ENCODE results near the gene CPN1. TPM values are rescaled to one million over a fixed set of nuclear protein-coding genes. Genes with fewer than 3 reads are reported as not detected.
"Not testable (repeated sequence)": the region's sequence is repeated elsewhere in the genome, so short reads cannot be mapped to it uniquely, and the experiment has no call there.

The CPN1 gene
- total RNA-seq: not detected

DNA sequence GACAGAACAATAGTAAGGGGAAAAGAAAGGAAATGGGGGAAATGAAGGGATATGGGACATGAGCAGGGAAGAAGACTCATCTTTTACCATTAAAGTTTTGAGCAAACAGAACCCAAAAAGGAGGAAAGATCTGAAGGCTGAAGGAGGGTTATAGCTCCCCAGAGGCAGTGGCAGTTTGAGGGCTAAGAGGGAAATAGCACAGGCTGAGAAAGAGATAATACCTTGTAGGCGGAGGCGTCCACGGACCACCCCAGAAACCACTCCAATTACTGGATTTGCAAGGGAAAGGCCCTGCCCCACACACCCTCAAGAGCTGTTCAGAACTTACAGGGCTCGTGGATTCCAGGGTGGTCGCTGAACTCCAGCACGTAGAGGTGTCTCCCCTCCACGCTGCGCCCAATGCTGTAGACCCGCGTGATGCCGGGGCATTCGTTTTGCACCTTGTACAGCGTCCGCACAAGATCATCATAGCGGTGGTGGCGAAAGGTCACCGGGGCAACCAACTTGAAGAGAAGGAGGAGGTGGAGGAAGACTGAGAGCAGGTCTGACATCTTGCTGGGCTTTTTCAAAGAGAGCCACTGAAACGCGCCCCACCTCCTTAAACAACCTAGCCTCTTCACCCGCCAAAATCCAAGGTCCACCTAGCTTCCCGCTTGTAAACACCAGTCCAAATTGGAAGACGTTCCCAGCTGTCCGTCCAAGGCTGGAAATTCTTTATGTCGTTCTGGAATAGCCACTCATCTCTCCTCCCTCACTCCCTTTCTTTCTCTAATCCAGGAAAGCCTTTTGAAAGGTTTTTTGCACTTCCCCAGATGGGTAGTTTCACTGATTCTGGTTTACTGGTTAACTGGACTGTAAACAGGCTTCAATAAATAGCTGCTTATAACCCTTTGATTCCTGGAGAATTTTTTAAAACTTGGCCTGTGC lies at the start of gene CPN1:
Gene CPN1 (minus strand): TSS at position 795 of the 927 bp plus-strand sequence. CDS start 244 bp downstream, at position 551.
- WGBS: 86% methylated on average over 24 of the region's 24 CpGs
- TF ChIP-seq EP300 (IDR thresholded peaks at IDR 0.05): no peak
- no peak for TF ChIP-seq POLR2AphosphoS5 (IDR thresholded peaks at IDR 0.05)
- TF ChIP-seq, protein P1, sequence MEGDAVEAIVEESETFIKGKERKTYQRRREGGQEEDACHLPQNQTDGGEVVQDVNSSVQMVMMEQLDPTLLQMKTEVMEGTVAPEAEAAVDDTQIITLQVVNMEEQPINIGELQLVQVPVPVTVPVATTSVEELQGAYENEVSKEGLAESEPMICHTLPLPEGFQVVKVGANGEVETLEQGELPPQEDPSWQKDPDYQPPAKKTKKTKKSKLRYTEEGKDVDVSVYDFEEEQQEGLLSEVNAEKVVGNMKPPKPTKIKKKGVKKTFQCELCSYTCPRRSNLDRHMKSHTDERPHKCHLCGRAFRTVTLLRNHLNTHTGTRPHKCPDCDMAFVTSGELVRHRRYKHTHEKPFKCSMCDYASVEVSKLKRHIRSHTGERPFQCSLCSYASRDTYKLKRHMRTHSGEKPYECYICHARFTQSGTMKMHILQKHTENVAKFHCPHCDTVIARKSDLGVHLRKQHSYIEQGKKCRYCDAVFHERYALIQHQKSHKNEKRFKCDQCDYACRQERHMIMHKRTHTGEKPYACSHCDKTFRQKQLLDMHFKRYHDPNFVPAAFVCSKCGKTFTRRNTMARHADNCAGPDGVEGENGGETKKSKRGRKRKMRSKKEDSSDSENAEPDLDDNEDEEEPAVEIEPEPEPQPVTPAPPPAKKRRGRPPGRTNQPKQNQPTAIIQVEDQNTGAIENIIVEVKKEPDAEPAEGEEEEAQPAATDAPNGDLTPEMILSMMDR (IDR thresholded peaks at IDR 0.05): no peak
- no peak for TF ChIP-seq POLR2A (IDR thresholded peaks at IDR 0.05)
- DNase-seq (ENCODE audit: low spot score in 2 of 2): no peak
- H3K4me1 ChIP-seq: no peaks in the 10 kb centered on the region
- H3K27ac ChIP-seq: no peak within 1 kb of the TSS
- H3K36me3 ChIP-seq: no peaks in the 10 kb centered on the region
- H3K9me3 ChIP-seq: no peaks in the 10 kb centered on the region
- no peak within 1 kb of the TSS for H3K4me3 ChIP-seq
- peaks cover 11% of the 10 kb centered on the region for H3K27me3 ChIP-seq

DNA sequence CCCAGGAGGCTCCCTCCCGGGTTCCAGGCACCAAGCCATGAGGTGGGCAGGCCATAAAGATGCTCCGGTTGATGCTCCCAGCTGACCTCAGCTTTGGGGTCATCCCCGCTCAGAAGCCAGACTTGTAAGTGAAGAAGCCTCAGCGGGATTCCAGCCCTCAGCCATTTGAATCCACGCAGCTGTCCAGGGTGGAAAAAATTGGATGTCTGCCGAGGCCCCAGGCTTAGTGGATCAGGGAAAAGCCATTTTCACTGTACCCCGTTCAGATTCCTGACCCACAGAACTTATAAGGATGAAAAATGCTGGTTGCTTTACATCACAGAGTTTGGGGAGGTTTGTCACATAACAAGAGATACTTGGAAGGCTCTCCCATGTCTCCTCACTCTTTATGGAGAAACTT lies 49.2 kb upstream of the CPN1 start:
- no peak overlapping the region for H3K4me3 ChIP-seq
- no peak overlapping the region for H3K27ac ChIP-seq
- no peaks in the 10 kb centered on the region for H3K9me3 ChIP-seq
- H3K4me1 ChIP-seq: no peaks in the 10 kb centered on the region
- TF ChIP-seq POLR2AphosphoS5 (IDR thresholded peaks at IDR 0.05) (no peak), EP300 (IDR thresholded peaks at IDR 0.05) (no peak), POLR2A (IDR thresholded peaks at IDR 0.05) (no peak)
- TF ChIP-seq, protein P1 (IDR thresholded peaks at IDR 0.05): no peak
- H3K27me3 ChIP-seq: no peaks in the 10 kb centered on the region
- DNase-seq (ENCODE audit: low spot score in 2 of 2): no peak
- 48% methylated on average over 6 of the region's 7 CpGs for WGBS
- H3K36me3 ChIP-seq: no peaks in the 10 kb centered on the region

DNA sequence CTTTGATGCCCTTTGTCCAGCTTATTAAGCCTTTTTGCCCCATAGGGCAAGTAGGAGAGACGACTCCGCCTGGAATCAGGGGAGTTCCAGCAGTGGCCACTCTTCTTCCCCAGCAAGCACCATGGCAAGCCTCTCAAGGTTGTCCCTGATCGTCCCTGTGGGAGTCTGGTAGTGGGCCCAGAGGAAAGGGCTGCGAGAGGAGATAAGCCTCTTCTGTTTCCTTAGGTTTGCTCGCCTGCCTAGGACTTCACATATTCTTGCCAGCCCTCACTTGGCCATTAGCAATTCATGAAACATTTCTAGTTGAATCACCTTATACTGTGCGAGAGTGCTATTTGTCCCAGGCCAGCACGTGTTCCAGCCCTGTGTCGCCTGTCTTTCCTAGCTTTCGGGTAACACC lies 47.8 kb upstream of the CPN1 start:
- Histone ChIP-seq H3K27me3 (no peaks in the 10 kb centered on the region), H3K9me3 (no peaks in the 10 kb centered on the region), H3K4me3 (no peak overlapping the region), H3K27ac (no peak overlapping the region), H3K4me1 (no peaks in the 10 kb centered on the region), H3K36me3 (no peaks in the 10 kb centered on the region)
- WGBS: 78% methylated on average over 9 of the region's 9 CpGs
- DNase-seq (ENCODE audit: low spot score in 2 of 2): no peak
- TF ChIP-seq, protein P1 (IDR thresholded peaks at IDR 0.05): no peak
- TF ChIP-seq POLR2AphosphoS5 (IDR thresholded peaks at IDR 0.05) (no peak), EP300 (IDR thresholded peaks at IDR 0.05) (no peak), POLR2A (IDR thresholded peaks at IDR 0.05) (no peak)

DNA sequence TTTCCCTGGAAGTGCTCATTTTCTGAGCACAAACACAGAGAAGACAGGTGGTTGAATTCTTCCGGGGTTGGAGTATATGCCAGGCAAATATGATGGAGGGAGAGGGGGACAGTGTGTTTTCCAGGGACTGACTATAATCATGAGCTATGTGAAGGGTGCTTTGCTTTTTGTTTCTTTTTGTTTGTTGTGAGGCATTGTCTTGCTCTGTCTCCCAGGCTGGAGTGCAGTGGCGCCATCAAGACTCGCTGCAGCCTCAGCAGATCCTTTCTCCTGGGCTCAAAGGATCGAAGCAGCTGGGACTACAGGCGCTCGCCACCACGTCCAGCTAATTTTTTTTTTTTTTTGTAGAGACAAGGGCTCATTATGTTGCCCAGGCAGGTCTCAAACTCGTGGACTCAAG lies 47.3 kb upstream of the CPN1 start:
- no peak overlapping the region for H3K27ac ChIP-seq
- H3K4me1 ChIP-seq: no peaks in the 10 kb centered on the region
- no peak for TF ChIP-seq EP300 (IDR thresholded peaks at IDR 0.05)
- TF ChIP-seq POLR2A (IDR thresholded peaks at IDR 0.05): no peak
- H3K27me3 ChIP-seq: no peaks in the 10 kb centered on the region
- H3K9me3 ChIP-seq: no peaks in the 10 kb centered on the region
- DNase-seq (ENCODE audit: low spot score in 2 of 2): no peak
- H3K4me3 ChIP-seq: no peak overlapping the region
- 74% methylated on average over 8 of the region's 8 CpGs for WGBS
- H3K36me3 ChIP-seq: no peaks in the 10 kb centered on the region

DNA sequence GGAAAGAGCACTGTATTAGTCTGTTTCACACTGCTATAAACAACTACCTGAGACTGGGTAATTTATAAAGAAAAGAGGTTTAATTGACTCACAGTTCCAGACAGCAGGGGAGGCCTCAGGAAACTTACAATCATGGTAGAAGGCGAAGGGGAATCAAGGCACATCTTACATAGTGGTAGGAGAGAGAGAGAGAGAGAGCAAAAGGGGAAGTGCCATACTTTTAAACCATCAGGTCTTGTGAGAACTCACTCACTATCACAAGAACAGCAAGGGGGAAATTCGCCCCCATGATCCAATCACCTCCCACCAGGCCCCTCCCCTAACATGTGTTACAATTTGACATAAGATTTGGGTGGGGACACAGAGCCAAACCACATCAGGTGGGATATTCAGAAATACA lies 43.7 kb upstream of the CPN1 start:
- not testable (repeated sequence) for DNase-seq (ENCODE audit: low spot score in 2 of 2); H3K4me3 ChIP-seq; H3K36me3 ChIP-seq; H3K9me3 ChIP-seq; H3K4me1 ChIP-seq; H3K27me3 ChIP-seq; H3K27ac ChIP-seq
- WGBS: 63% methylated on average over 2 of the region's 2 CpGs

DNA sequence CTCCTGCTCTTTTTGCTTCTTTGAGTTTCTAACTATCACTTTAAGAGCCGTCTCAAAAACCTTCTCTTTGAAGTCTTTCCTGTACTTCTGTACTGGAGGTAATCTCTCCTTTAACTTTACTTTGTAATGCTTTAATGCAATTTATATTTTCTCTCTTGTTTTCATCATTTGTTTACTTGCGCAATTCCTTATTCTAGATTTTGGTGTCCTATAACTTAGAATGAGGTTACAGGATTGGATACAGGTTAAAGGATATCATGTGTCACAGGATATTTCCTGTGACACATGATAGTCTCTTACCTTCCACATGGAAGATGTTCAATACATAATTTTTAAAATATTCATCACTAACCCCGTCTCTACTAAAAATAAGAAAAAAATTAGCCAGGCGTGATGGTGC lies 42.4 kb upstream of the CPN1 start:
- Histone ChIP-seq H3K27me3 (peaks cover 3% of the 10 kb centered on the region), H3K27ac (no peak overlapping the region), H3K4me3 (no peak overlapping the region), H3K36me3 (no peaks in the 10 kb centered on the region), H3K4me1 (no peaks in the 10 kb centered on the region), H3K9me3 (no peaks in the 10 kb centered on the region)
- DNase-seq (ENCODE audit: low spot score in 2 of 2): no peak
- WGBS: 90% methylated on average over 4 of the region's 4 CpGs
- TF ChIP-seq POLR2A (IDR thresholded peaks at IDR 0.05) (no peak), EP300 (IDR thresholded peaks at IDR 0.05) (no peak), POLR2AphosphoS5 (IDR thresholded peaks at IDR 0.05) (no peak)
- TF ChIP-seq, protein P1 (IDR thresholded peaks at IDR 0.05): no peak
